NCI-H1048 (cell line): Measurements from ENCODE around the gene AKTIP.

Source experiments
- DNase-seq: peaks from one replicate; lab custom pipeline; 2025; lab: John Stamatoyannopoulos, UW

AKTIP gene

DNA sequence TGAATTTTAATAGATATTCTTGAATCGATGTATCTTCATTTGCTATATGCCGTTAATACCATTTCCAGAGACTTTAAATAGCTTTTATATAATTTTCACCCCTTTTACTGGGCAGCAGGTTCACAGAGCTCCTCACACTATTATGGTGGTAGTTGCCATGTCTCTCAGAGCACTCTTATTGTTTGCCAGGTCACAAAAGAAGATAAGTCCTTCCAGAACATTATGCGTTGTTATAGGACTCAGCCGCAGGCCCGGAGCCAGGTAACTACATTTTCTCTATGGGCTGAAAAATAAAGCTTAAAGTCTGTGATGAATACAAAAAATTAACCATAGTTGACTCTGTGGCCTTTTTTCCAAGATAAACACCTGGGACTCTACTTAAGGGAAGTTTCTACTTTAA lies 24.0 kb downstream of the AKTIP start:
- no peak for DNase-seq

DNA sequence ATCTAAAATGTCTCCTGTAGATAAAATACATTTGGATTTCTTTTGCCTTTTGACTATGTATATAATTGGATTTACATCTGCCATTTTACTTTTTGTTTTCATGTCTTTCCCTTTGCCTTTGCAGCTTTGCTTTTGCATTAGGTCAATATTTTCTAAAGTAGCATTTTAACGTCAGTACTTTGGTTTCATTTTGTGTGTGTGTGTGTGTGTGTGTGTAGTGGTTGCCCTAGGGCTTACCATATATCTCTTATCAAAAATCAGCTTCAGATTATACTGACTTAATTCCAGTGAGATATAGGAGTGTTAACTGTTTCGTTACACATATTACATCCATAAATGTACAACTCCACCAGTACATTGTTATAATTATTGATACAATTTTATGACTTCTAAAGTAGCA lies 26.1 kb downstream of the AKTIP start:
- DNase-seq = no peak

DNA sequence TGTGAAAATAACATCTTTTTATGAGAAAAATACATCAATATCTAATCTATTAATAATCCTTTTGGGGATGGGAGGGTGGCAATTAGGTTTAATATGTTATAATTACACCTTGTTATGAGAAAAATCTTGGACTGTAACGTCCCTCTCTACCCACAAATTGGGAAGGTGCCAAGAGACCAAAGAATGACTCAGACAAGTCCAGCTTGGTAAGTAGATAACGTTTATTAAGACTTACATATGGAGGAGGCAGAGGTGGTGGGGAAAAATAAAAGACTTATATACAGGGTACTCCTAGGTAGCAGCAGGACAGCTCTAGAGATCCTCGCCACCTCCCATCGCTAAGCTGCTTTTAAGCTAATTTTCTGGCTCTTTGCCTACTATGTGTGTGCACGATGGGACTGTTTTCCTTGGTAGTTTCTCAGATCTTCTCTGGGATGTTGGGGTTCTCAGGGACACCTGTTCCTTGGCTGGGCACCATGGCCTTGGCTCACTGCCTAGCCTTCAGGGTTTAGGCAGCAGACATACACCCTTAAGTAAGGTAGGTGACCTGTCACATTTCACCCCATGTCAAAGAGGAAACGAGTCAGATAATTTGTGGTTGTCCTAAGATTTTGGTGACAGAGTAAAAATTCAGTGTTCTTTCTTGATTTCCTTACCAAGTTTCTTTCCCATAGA lies 37.3 kb downstream of the AKTIP start:
- DNase-seq = no peak

DNA sequence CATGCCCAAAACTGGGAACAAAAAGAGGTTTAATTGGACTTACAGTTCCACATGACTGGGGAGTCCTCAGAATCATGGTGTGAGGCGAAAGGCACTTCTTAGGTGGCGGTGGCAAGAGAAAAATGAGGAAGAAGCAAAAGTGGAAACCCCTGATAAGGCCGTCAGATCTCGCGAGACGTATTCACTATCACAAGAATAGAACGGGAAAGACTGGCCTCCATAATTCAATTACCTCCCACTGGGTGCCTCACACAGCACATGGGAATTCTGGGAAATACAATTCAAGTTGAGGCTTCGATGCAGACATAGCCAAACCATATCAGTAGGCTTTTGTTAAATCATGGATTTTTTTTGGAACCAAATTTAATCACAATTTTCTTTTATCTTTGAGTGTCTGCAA lies 44.4 kb downstream of the AKTIP start:
- DNase-seq = no peak

DNA sequence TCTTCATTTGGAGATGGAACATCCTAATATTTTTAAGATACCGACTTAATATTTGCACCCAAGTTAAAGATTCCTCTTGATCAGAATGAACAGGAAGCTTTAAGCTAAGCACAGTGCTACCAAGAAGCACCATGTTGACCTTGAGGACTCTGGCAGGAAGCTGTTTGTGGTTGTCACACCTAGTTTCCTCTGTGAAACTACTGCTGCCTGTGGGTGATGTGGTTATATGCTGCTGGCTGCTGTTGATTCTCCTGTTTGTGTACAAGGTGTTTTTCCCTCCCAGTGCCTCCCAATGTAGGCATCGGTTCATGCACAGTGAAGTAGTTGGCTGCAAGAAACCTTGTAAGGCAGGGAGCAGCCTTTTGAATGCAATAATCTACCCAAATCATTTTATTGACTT lies 45.3 kb downstream of the AKTIP start:
- no peak for DNase-seq

DNA sequence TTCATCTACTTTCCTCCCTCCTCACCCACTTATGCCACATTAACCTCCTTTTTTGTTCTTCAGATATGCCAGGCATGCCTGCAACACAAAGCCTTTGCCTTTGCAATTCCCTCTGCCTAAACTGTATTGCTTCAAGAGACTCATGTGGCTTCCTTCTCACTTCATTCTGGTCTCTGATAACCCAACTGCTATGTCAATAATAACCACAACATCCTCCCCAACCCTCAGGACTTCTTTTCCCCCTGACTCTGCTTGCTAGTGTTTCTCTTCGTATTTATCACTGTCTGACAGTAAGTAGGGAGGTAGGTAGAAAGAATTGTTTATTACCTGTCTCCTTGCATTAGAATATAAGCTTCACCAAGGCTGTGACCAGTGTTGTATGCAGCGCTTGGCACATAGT lies 46.4 kb downstream of the AKTIP start:
- no peak for DNase-seq

DNA sequence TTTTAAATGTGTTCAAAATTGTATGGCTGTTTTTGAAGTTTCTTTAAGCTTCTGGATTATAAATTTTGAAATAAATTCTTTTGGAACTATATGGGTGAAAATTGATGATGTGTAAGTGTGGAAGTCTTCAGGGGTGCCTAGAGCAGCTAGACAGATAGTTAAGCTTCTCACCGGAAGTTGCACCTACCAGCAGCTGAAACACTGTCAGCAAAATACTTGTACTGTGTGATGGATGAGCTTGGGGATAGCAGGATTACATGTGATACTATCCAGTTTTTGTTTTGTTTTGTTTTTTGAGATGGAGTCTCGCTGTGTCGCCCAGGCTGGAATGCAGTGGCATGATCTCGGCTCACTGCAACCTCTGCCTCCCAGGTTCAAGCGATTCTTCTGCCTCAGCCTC lies 49.1 kb downstream of the AKTIP start:
- DNase-seq = no peak

DNA sequence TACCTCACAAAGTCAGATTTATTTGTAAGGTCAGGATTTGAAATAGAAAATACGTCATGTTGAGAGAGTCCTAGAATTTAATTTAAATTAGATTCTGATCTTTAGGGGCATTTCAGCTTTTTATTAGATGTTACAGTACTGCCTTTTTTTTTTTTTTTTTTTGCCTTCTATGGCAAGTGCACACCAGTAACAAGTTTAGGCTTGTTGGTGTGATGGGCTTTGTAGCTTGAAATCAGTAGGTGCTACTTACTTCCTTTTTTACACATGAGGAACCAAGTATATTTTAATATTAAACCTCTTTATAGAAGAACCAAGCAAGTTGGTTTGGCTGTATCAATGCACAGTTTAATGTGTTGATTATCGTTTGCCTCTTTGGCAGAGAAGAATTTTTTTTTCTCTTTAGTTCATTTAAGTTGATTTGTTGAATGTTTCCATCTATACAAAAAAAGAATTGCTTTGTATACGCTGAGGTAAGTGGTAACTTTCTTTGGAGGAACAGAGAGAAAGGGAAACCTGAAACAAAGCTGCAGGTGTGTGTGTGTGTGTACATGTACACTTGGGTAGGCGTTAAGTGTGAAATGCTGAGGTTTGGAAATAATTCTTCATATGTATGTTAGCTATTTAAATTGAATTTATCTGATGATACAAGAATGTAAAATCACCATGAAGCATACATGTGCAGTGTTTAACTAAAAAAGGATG lies 53.0 kb downstream of the AKTIP start:
- no peak for DNase-seq

DNA sequence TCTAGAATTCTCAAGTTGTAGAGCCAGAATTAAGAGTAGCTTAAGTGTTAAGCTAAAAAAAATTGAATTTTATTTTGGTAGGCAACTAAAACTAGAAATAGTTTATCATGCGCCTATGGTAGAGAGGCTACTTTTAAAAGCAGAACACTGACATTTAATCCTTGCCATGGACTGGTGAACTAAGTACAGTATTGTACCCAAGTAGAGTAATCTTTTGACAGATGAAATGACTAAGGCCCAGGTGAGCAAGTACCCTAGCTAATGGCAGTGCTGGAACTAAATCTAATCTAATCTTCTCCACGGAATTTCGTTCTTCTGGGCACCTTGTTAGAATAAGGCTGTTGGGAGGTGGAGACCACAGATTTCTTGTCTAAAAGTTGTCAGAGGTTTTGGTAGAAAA lies 56.9 kb downstream of the AKTIP start:
- no peak for DNase-seq

DNA sequence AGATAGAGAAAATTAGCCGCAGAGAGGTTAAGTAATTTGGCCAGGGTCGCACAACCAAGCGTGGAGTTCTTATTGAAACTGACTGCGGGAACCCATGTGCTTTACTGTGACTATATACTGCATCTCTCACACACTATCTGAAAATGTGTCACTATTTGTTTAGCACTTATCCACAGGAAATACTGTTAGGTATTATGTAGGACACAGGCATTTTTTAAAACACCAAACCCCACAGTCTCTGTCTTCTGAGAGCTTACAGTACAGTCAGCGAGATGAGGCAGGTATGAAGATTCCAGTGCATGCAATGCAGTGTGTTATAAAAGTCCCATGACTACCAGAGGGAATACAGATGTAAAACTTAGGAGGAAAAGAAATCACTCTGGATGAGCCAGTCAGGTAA lies 57.5 kb downstream of the AKTIP start:
- no peak for DNase-seq
